Astrocyte (in vitro differentiated cells and primary cell): ENCODE measurements around the gene HSD17B13. TPM values are rescaled to one million over a fixed set of nuclear protein-coding genes. Genes with fewer than 3 reads are reported as not detected.
"Not testable (repeated sequence)": the region's sequence is repeated elsewhere in the genome, so short reads cannot be mapped to it uniquely, and the experiment has no call there.

Experiments
- DNase-seq: peaks from one replicate; pipeline ENCODE4 v3.0.0-alpha.2; 2010; ENCODE audit warnings: low read depth
- FAIRE-seq: peaks from 2 replicates; lab custom pipeline; 2011; peaks lifted over from hg19 to GRCh38; lab: Jason Lieb, UNC
- H2AFZ ChIP-seq: 2 replicates; pipeline ENCODE4 v1.6.0; 2012; ENCODE audit warnings: low read depth, low read length, inconsistent platforms
- H3K27ac ChIP-seq: 2 replicates; pipeline ENCODE4 v1.5.1; 2011; ENCODE audit warnings: low read depth, low read length, inconsistent platforms
- H3K27me3 ChIP-seq: 2 replicates; pipeline ENCODE4 v1.6.0; 2011; ENCODE audit warnings: low read length, inconsistent platforms; ENCODE audit not compliant: insufficient read depth
- H3K36me3 ChIP-seq: 2 replicates; pipeline ENCODE4 v1.5.1; 2011; ENCODE audit warnings: low read length, inconsistent platforms; ENCODE audit not compliant: insufficient read depth
- H3K4me1 ChIP-seq: 2 replicates; pipeline ENCODE4 v1.5.1; 2011; ENCODE audit warnings: low read length, inconsistent platforms; ENCODE audit not compliant: insufficient read depth
- H3K4me2 ChIP-seq: 2 replicates; pipeline ENCODE4 v1.6.0; 2012; ENCODE audit warnings: low read length, inconsistent platforms
- H3K4me3 ChIP-seq: 2 replicates; pipeline ENCODE4 v1.5.1; 2011; ENCODE audit warnings: low read depth, mild to moderate bottlenecking, low read length, inconsistent platforms; ENCODE audit not compliant: insufficient read depth
- H3K79me2 ChIP-seq: 2 replicates; pipeline ENCODE4 v1.6.0; 2012; ENCODE audit warnings: mild to moderate bottlenecking, low read length, inconsistent platforms; ENCODE audit not compliant: insufficient read depth
- H3K9ac ChIP-seq: 2 replicates; pipeline ENCODE4 v1.6.0; 2012; ENCODE audit warnings: mild to moderate bottlenecking, low read length, inconsistent platforms
- H3K9me3 ChIP-seq: 2 replicates; pipeline ENCODE4 v1.5.1; 2012; ENCODE audit warnings: low read depth, mild to moderate bottlenecking, low read length, inconsistent platforms; ENCODE audit not compliant: insufficient read depth
- H4K20me1 ChIP-seq: 2 replicates; pipeline ENCODE4 v1.6.0; 2012; ENCODE audit warnings: low read length, inconsistent platforms; ENCODE audit not compliant: insufficient read depth
- H3K27ac Mint-ChIP-seq: one replicate; pipeline ENCODE4 v1.8.0; 2021; ENCODE audit warnings: mild to moderate bottlenecking, mixed read lengths; ENCODE audit not compliant: unreplicated experiment
- H3K27me3 Mint-ChIP-seq: one replicate; pipeline ENCODE4 v1.8.0; 2021; ENCODE audit warnings: low read depth, mixed read lengths; ENCODE audit not compliant: unreplicated experiment
- H3K36me3 Mint-ChIP-seq: one replicate; pipeline ENCODE4 v1.8.0; 2021; ENCODE audit warnings: low read depth, mixed read lengths; ENCODE audit not compliant: unreplicated experiment
- H3K4me1 Mint-ChIP-seq: one replicate; pipeline ENCODE4 v1.8.0; 2021; ENCODE audit warnings: low read depth, mixed read lengths; ENCODE audit not compliant: unreplicated experiment
- H3K4me3 Mint-ChIP-seq: one replicate; pipeline ENCODE4 v1.8.0; 2021; ENCODE audit warnings: mild to moderate bottlenecking, moderate library complexity, mixed read lengths; ENCODE audit not compliant: unreplicated experiment
- H3K9me3 Mint-ChIP-seq: one replicate; pipeline ENCODE4 v1.8.0; 2021; ENCODE audit warnings: mild to moderate bottlenecking, mixed read lengths; ENCODE audit not compliant: unreplicated experiment
- EZH2 ChIP-seq: IDR thresholded peaks from 2 replicates; pipeline ENCODE4 v1.6.1; 2012; ENCODE audit warnings: mild to moderate bottlenecking, low read length, inconsistent platforms; ENCODE audit not compliant: insufficient read depth
- total RNA-seq: library from RNA; stranded (reverse); gene quantifications from 2 replicates; pipeline ENCODE4 v1.2.1, GENCODE V29; 2021
- TF ChIP-seq, protein P1 (sequence below): IDR thresholded peaks from 2 replicates; pipeline ENCODE4 v1.5.1; 2011; ENCODE audit warnings: low read depth, mild to moderate bottlenecking, inconsistent platforms, low read length, moderate library complexity; ENCODE audit not compliant: insufficient read depth

HSD17B13 gene
- total RNA-seq, 1 donor from 2014 or later = 0.09 TPM

DNA sequence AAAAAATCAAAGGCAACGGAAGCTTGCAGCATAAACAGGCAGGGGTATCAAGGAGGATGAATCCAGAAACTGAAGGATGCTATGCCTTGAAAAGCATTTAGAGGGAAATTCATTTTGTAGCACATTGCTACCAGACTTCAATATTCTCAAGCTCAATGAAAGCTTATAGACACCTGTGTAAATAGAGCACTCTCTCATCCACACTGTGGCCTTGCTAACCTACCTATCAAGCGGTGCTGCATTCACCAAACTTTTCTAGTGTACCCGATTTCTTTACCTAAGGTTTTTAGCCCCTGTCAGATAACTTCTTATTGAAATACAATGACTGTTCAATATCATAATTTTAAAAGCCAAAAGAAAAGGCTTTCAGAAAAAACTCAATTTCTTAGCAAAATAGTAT lies 20.2 kb upstream of the HSD17B13 start:
- Mint-ChIP-seq H3K9me3 (no peaks in the 10 kb centered on the region), H3K4me3 (no peak overlapping the region), H3K27ac (no peak overlapping the region), H3K27me3 (no peaks in the 10 kb centered on the region), H3K36me3 (peaks cover 15% of the 10 kb centered on the region), H3K4me1 (no peaks in the 10 kb centered on the region)
- Histone ChIP-seq H3K9ac (no peak overlapping the region), H3K4me2 (no peak overlapping the region), H3K27me3 (no peaks in the 10 kb centered on the region), H3K4me3 (no peak overlapping the region), H3K79me2 (no peaks in the 10 kb centered on the region), H3K27ac (no peak overlapping the region), H3K4me1 (no peaks in the 10 kb centered on the region), H3K9me3 (peaks cover 3% of the 10 kb centered on the region), H2AFZ (no peak overlapping the region), H3K36me3 (no peaks in the 10 kb centered on the region), H4K20me1 (no peaks in the 10 kb centered on the region)
- DNase-seq (no peak), FAIRE-seq (no peak)
- TF ChIP-seq EZH2 = no peak
- TF ChIP-seq, protein P1, sequence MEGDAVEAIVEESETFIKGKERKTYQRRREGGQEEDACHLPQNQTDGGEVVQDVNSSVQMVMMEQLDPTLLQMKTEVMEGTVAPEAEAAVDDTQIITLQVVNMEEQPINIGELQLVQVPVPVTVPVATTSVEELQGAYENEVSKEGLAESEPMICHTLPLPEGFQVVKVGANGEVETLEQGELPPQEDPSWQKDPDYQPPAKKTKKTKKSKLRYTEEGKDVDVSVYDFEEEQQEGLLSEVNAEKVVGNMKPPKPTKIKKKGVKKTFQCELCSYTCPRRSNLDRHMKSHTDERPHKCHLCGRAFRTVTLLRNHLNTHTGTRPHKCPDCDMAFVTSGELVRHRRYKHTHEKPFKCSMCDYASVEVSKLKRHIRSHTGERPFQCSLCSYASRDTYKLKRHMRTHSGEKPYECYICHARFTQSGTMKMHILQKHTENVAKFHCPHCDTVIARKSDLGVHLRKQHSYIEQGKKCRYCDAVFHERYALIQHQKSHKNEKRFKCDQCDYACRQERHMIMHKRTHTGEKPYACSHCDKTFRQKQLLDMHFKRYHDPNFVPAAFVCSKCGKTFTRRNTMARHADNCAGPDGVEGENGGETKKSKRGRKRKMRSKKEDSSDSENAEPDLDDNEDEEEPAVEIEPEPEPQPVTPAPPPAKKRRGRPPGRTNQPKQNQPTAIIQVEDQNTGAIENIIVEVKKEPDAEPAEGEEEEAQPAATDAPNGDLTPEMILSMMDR = no peak

DNA sequence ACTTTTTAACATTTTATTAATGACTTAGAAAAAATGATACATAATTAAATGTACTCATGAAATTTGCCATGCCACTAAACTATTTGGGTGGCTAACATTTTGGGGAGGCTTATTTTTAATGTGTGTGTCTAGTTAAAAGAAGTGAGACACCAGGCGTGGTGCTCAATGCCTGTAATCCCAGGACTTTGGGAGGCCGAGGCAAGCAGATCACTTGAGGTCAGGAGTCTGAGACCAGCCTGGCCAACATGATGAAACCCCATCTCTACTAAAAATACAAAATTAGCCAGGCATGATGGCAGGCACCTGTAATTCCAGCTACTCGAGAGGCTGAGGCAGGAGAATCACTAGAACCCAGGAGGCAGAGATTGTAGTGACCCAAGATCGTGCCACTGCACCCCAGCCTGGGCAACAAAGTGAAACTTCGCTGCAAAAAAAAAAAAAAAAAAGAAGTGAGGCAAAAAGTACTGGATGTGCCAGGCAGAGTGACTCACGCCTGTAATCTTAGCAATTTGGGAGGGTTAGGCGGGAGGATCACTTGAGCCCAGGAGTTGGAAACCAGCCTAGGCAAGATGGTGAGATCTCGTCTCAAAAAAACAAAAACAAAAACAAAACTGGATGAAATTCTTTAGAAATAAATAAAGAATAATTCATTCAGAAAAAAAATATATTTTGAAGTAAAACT lies 19.4 kb upstream of the HSD17B13 start:
- not testable (repeated sequence) for H2AFZ ChIP-seq, H3K4me1 Mint-ChIP-seq, H3K27ac Mint-ChIP-seq, H3K4me2 ChIP-seq, H3K4me3 ChIP-seq, FAIRE-seq, H3K4me3 Mint-ChIP-seq, H3K27me3 ChIP-seq, H3K79me2 ChIP-seq, H3K36me3 ChIP-seq, H3K9ac ChIP-seq, H3K27me3 Mint-ChIP-seq, H3K4me1 ChIP-seq, H3K9me3 Mint-ChIP-seq, H4K20me1 ChIP-seq, H3K27ac ChIP-seq, H3K9me3 ChIP-seq
- peaks cover 15% of the 10 kb centered on the region for H3K36me3 Mint-ChIP-seq
- DNase-seq = peak; percentile 19

DNA sequence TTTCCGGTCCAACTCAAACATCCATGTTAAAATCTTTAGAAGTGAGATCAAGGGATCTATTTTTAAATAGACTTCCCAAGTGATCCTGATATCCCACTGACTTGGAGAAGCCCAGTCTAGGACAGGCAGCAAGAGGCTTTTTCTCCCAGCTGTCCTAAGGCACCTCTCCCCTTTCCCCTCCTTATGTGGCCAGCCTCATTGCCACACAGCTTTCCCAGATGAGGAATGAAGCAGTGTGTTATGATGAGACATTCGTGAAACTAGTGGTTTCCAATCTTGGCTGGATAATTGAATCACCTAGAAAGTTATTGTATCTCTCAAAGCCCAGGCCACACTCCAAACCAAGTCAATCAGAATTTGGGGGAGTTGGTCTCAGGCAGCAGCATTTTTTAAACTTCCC lies 16.8 kb upstream of the HSD17B13 start:
- DNase-seq = no peak
- no peaks in the 10 kb centered on the region for H3K36me3 ChIP-seq
- Mint-ChIP-seq H3K27me3 (no peaks in the 10 kb centered on the region), H3K4me3 (no peak overlapping the region), H3K4me1 (no peaks in the 10 kb centered on the region), H3K36me3 (peaks cover 16% of the 10 kb centered on the region), H3K27ac (no peak overlapping the region), H3K9me3 (peaks cover 2% of the 10 kb centered on the region)
- H3K4me2 ChIP-seq = no peak overlapping the region
- H3K27me3 ChIP-seq = no peaks in the 10 kb centered on the region
- no peaks in the 10 kb centered on the region for H3K4me1 ChIP-seq
- H3K9me3 ChIP-seq = no peaks in the 10 kb centered on the region
- no peak overlapping the region for H3K9ac ChIP-seq
- no peak overlapping the region for H3K27ac ChIP-seq
- TF ChIP-seq, protein P1 = no peak
- TF ChIP-seq EZH2 = no peak
- no peaks in the 10 kb centered on the region for H4K20me1 ChIP-seq
- no peak for FAIRE-seq
- H3K79me2 ChIP-seq = no peaks in the 10 kb centered on the region
- no peak overlapping the region for H2AFZ ChIP-seq
- no peak overlapping the region for H3K4me3 ChIP-seq
